Karpas-422 (cell line): Measurements from ENCODE around the gene GAP43. TPM values are rescaled to one million over a fixed set of nuclear protein-coding genes. Genes with fewer than 3 reads are reported as not detected.

Experiments
- DNase-seq: peaks from one replicate; pipeline ENCODE4 v3.0.0-alpha.2; 2015
- H2AFZ ChIP-seq: fragments of 200-600 bp; sonication (generic); 2 replicates; pipeline ENCODE4 v1.6.1; 2014; ENCODE audit warnings: antibody characterized with exemption, low read length, mixed read lengths
- H3K27ac ChIP-seq: fragments of 200-600 bp; sonication (generic); 2 replicates; pipeline ENCODE4 v1.5.1; 2014; ENCODE audit warnings: mild to moderate bottlenecking, low read length, moderate library complexity
- H3K27me3 ChIP-seq: fragments of 200-600 bp; sonication (generic); 2 replicates; pipeline ENCODE4 v1.6.1; 2014; ENCODE audit warnings: low read length, mixed read lengths
- H3K36me3 ChIP-seq: fragments of 200-600 bp; sonication (generic); 2 replicates; pipeline ENCODE4 v1.6.1; 2014; ENCODE audit warnings: low read length, mixed read lengths; ENCODE audit not compliant: insufficient read depth
- H3K4me1 ChIP-seq: fragments of 200-600 bp; sonication (generic); 2 replicates; pipeline ENCODE4 v1.6.1; 2014; ENCODE audit warnings: mild to moderate bottlenecking, low read length, mixed read lengths
- H3K4me2 ChIP-seq: fragments of 200-600 bp; sonication (generic); 2 replicates; pipeline ENCODE4 v1.6.1; 2014; ENCODE audit warnings: low read length, low read depth, mild to moderate bottlenecking; ENCODE audit not compliant: poor library complexity, severe bottlenecking
- H3K4me3 ChIP-seq: fragments of 200-600 bp; sonication (generic); 2 replicates; pipeline ENCODE4 v1.5.1; 2014; ENCODE audit warnings: mild to moderate bottlenecking, antibody characterized with exemption, low read length, mixed read lengths
- H3K79me2 ChIP-seq: fragments of 200-600 bp; sonication (generic); 2 replicates; pipeline ENCODE4 v1.6.1; 2014; ENCODE audit warnings: mild to moderate bottlenecking, low read length, mixed read lengths
- H3K9ac ChIP-seq: fragments of 200-600 bp; sonication (generic); 2 replicates; pipeline ENCODE4 v1.6.0; 2014; ENCODE audit warnings: low read length
- H3K9me2 ChIP-seq: fragments of 200-600 bp; sonication (generic), shearing (Covaris generic); replicated peaks from 2 replicates; pipeline ENCODE4 v1.6.0; 2014; ENCODE audit warnings: mild to moderate bottlenecking, low read length, moderate library complexity; ENCODE audit not compliant: insufficient read depth
- H3K9me3 ChIP-seq: fragments of 300-700, 200-600 bp; sonication (generic); 2 replicates; pipeline ENCODE4 v1.6.1; 2014; ENCODE audit warnings: low read length, mixed read lengths
- H4K20me1 ChIP-seq: fragments of 200-600 bp; sonication (generic); 2 replicates; pipeline ENCODE4 v1.6.1; 2014; ENCODE audit warnings: mild to moderate bottlenecking, antibody characterized with exemption, low read length, low read depth; ENCODE audit not compliant: insufficient read depth
- total RNA-seq: library from RNA; depleted of rRNA; stranded (reverse); fragments of >200 nt; shearing (Covaris generic); gene quantifications from 2 replicates; pipeline ENCODE4 v1.2.3, GENCODE V29; 2014; ENCODE audit warnings: low replicate concordance

The GAP43 gene
- total RNA-seq, 1 experiment from 2014 or later, result not detected

DNA sequence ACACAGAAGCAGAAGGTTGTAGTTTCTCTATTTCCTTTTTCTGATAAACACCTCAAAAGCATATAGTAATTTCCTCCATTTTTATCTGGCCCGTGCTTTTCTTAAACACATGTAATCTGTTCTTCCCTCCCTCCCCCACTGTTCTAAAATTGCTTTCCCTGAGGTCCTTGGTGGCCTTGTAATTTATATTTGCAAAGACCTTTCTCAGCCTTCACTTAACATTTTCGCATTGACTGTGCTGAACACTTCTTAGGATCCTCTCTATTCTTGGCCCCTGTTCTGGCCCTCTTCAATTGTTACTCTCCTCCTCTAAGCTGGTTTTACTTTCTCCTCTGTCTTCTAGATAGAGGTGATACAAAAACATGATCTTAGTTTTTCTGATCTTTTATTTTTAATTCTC is 28.3 kb downstream of the GAP43 start:
- peaks cover 20% of the 10 kb centered on the region for H3K4me1 ChIP-seq
- peak; percentile 57 for DNase-seq
- H3K4me3 ChIP-seq, result no peak overlapping the region
- no peak overlapping the region for H3K27ac ChIP-seq
- H2AFZ ChIP-seq, result no peak overlapping the region
- no peaks in the 10 kb centered on the region for H3K36me3 ChIP-seq
- H3K79me2 ChIP-seq, result no peaks in the 10 kb centered on the region
- H3K9me3 ChIP-seq, result no peaks in the 10 kb centered on the region
- no peaks in the 10 kb centered on the region for H3K9me2 ChIP-seq
- no peaks in the 10 kb centered on the region for H4K20me1 ChIP-seq
- no peaks in the 10 kb centered on the region for H3K27me3 ChIP-seq
- no peak overlapping the region for H3K9ac ChIP-seq
- peak overlapping the region; percentile 42 for H3K4me2 ChIP-seq

DNA sequence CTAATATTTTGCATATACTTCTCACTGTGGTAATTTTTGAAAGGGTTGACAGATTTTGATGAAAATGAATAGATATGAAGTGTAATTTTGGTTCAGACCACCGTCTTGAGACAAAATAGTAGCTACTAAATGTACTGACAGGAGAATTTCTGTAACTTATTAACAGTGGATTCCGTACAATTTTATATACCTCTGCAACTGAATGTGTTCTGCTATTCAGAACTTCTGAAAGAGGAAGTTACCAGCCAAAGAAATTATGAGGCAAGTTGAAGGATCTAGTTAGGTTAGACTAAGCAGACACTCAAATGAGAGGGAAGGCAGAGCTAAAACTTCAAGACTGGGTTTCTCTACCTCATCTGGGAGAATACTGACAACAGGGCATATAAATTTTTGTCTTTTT is 29.4 kb downstream of the GAP43 start:
- no peaks in the 10 kb centered on the region for H3K9me3 ChIP-seq
- no peaks in the 10 kb centered on the region for H3K36me3 ChIP-seq
- peaks cover 21% of the 10 kb centered on the region for H3K4me1 ChIP-seq
- no peak overlapping the region for H2AFZ ChIP-seq
- no peaks in the 10 kb centered on the region for H3K79me2 ChIP-seq
- H3K27ac ChIP-seq, result no peak overlapping the region
- H3K9me2 ChIP-seq, result no peaks in the 10 kb centered on the region
- peak; percentile 76 for DNase-seq
- H3K4me2 ChIP-seq, result peak overlapping the region; percentile 12
- no peaks in the 10 kb centered on the region for H3K27me3 ChIP-seq
- H3K4me3 ChIP-seq, result no peak overlapping the region
- no peaks in the 10 kb centered on the region for H4K20me1 ChIP-seq
- no peak overlapping the region for H3K9ac ChIP-seq

DNA sequence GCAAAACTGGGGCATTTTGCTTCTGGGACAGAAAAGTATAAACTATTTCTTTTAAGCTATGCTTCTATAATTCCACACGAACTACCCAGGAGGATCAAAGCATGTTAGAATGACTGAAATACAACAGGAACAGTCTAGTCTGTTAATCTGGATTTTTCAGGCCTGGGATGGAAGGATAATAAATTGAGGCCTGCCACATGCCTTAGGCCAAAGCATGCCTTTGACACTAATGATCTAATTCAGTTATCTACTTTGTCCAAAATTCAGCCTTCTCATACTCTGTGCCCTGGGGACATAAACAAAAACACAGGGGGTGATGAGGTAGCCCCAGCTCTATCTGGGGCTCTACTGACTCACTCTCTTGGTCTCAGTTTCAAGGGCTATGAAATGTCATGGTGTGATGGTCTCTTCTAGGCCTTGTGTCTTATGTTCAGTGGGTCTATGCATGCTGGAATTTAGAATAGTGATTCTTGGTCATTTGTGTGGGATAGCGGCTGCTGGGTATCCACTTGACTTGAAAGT is 32.5 kb downstream of the GAP43 start:
- Histone ChIP-seq H3K4me3 (no peak overlapping the region), H3K4me1 (peaks cover 31% of the 10 kb centered on the region), H3K9me3 (no peaks in the 10 kb centered on the region), H4K20me1 (no peaks in the 10 kb centered on the region), H2AFZ (no peak overlapping the region), H3K9me2 (no peaks in the 10 kb centered on the region), H3K27ac (no peak overlapping the region), H3K9ac (no peak overlapping the region), H3K4me2 (no peak overlapping the region), H3K79me2 (no peaks in the 10 kb centered on the region), H3K36me3 (no peaks in the 10 kb centered on the region), H3K27me3 (no peaks in the 10 kb centered on the region)
- DNase-seq, result no peak

DNA sequence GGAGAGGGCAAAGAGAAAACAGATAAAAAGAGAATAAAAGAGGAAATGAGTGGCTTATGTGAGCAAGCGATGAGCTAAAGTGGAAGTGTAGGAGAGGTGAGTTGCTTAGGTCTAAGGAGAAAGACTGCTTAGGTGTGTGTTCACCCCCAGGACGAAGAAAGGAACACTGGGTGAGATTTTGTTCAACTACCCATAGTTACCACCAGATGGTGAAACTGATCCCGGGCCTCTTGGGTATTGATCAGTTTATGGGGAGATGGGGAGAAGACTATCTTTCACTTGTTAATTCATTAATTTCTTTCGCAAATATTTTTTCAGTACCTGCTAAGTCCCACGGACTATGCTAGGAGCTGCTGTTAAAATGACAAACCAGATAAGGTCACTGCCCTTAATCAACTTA is 33.9 kb downstream of the GAP43 start:
- H3K4me2 ChIP-seq, result peak overlapping the region; percentile 78
- H3K79me2 ChIP-seq, result no peaks in the 10 kb centered on the region
- H4K20me1 ChIP-seq, result no peaks in the 10 kb centered on the region
- H3K36me3 ChIP-seq, result no peaks in the 10 kb centered on the region
- no peak overlapping the region for H3K27ac ChIP-seq
- no peak for DNase-seq
- H3K4me3 ChIP-seq, result no peak overlapping the region
- H3K9ac ChIP-seq, result no peak overlapping the region
- no peaks in the 10 kb centered on the region for H3K9me3 ChIP-seq
- H3K9me2 ChIP-seq, result no peaks in the 10 kb centered on the region
- no peaks in the 10 kb centered on the region for H3K27me3 ChIP-seq
- no peak overlapping the region for H2AFZ ChIP-seq
- H3K4me1 ChIP-seq, result peaks cover 21% of the 10 kb centered on the region

DNA sequence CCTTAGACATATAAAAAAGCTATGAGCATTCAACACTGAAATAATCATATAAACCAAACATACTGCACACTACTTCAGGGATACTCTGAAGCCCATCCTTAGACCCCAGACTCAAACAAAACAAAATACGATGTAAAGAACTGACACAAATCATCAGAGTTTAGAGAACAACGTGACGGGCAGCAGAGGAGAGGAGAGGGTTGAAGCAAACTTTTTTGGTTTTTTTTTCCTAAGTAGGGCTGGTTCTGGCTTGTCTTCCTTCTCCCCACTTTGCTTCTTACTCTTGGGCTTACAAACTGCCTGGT is 34.7 kb downstream of the GAP43 start:
- peak overlapping the region; percentile 78 for H3K4me2 ChIP-seq
- no peaks in the 10 kb centered on the region for H3K27me3 ChIP-seq
- no peaks in the 10 kb centered on the region for H3K9me2 ChIP-seq
- H3K4me3 ChIP-seq, result peak overlapping the region; percentile 67
- H2AFZ ChIP-seq, result peak overlapping the region; percentile 94
- no peak overlapping the region for H3K27ac ChIP-seq
- DNase-seq, result no peak
- peaks cover 13% of the 10 kb centered on the region for H3K4me1 ChIP-seq
- H3K9ac ChIP-seq, result peak overlapping the region; percentile 45
- H3K79me2 ChIP-seq, result no peaks in the 10 kb centered on the region
- H4K20me1 ChIP-seq, result no peaks in the 10 kb centered on the region
- H3K36me3 ChIP-seq, result no peaks in the 10 kb centered on the region
- H3K9me3 ChIP-seq, result no peaks in the 10 kb centered on the region

DNA sequence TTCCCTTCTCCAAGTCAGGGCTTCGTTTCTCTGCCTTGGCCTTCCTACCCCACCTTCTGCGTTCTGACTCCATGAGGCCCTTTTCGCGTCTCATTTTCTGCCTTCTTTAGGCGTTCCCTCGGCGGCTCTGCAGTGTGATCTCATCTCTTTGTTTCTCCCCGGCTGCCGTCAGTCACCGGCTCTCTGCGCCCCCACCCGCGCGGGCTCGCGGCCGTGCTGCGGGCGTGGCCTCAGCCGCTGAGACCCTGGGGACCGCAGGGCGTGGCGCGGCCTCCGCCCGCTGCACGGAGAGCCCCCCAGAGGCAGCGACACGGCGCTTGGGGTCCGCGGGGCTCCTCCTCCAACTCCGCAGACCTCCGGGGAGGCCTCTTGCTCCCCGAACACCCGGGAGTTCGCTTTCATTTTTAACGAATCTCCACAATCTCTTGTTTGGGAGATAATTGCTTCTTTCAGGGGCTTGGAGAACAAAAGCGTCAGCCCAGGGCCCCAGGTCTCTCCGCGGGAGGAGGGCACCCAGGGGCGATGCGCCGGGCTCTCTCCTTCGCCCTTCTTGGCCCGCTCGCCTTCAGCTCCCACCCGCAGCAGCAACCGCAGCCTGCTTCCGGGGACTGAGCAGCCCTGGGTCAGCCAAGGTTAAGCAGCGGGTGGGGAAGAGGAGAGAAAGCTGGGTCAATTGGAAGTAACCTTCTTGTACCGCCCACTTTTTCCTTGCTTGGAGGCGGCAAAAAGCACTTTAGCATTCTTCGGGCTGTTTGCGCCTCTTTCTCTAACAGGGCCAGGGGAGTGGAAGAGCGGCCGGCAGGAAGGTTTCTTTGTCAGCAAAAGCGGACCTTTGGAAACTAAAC is 35.2 kb downstream of the GAP43 start:
- peaks cover 11% of the 10 kb centered on the region for H3K4me1 ChIP-seq
- H3K9me2 ChIP-seq, result no peaks in the 10 kb centered on the region
- H3K79me2 ChIP-seq, result no peaks in the 10 kb centered on the region
- peak overlapping the region; percentile 67 for H3K4me3 ChIP-seq
- peak overlapping the region; percentile 94 for H2AFZ ChIP-seq
- peak overlapping the region; percentile 45 for H3K9ac ChIP-seq
- no peaks in the 10 kb centered on the region for H3K27me3 ChIP-seq
- peak; percentile 59 for DNase-seq
- H3K27ac ChIP-seq, result no peak overlapping the region
- peak overlapping the region; percentile 78 for H3K4me2 ChIP-seq
- H4K20me1 ChIP-seq, result no peaks in the 10 kb centered on the region
- H3K9me3 ChIP-seq, result no peaks in the 10 kb centered on the region
- H3K36me3 ChIP-seq, result no peaks in the 10 kb centered on the region

DNA sequence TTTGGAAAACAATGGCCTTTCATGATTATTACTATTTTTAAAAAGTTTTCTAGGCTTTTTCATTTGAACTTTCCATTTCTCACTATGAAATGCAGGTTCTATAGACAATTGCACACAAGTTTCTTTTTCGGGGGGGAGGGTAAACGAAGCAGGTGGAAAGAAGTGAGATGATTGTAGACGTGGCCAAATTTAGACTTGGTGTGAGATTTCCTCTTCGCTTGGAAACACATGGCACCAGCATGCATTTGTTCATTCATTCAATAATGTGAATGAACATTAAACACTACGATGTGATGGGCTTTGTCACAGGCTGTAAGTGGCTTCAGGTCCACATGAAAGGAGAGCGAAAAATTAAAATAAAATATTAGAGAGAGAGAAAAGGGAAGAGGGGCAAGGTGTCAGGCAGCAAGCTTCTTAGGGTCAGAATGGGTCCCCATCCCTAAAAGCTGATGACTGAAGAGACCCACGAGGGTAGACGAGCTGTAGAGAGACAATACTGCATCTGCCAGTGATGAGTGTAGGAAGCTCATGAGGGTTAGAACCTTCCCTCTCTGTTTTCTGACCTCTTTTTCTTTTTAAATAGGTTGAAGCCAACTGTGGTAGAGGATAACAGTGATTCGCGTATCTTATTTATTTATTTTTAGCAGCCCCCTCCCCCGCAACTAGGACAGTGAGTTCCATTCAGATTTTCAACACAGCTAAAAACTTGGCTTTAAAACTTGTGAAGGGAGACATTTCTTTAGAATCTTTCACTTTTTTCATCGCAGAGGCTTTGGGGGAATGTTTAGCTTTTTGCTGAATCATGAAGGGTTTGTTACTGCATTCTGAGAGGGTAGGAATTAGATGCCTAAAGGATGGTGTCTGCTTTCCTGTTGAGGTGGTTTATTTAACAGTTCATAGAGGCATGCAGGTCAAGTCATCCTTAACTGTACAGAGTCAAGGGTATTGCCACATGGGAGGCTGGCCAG is 36.2 kb downstream of the GAP43 start:
- H3K9ac ChIP-seq, result no peak overlapping the region
- no peaks in the 10 kb centered on the region for H3K36me3 ChIP-seq
- H3K4me1 ChIP-seq, result peaks cover 11% of the 10 kb centered on the region
- DNase-seq, result no peak
- no peaks in the 10 kb centered on the region for H4K20me1 ChIP-seq
- no peak overlapping the region for H2AFZ ChIP-seq
- no peak overlapping the region for H3K27ac ChIP-seq
- no peaks in the 10 kb centered on the region for H3K27me3 ChIP-seq
- H3K9me2 ChIP-seq, result no peaks in the 10 kb centered on the region
- H3K9me3 ChIP-seq, result no peaks in the 10 kb centered on the region
- no peak overlapping the region for H3K4me2 ChIP-seq
- no peaks in the 10 kb centered on the region for H3K79me2 ChIP-seq
- no peak overlapping the region for H3K4me3 ChIP-seq
